Activated gamma-delta T cell (primary cell): ENCODE data around the gene SH3GL2.

Source experiments
- DNase-seq: peaks from one replicate; lab custom pipeline; 2025; lab: John Stamatoyannopoulos, UW

Gene SH3GL2

DNA sequence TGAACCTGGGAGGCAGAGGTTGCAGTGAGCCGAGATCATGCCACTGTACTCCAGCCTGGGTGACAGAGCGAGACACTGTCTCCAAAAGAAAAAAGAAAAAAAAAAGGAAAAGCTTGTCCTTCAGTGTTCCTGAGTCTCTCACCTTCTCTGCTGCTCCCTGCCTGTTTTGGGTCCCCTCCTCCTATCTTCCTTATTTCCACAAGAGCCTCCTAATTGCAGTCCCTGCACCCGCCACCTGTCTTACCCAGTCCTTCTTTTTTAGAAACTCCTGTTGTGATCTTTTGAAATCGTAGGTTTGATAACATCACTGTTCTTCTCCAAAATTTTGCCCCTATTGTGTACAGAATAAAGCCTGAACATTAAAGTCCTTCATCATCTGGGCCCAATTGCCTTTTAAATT lies 234.9 kb downstream of the SH3GL2 start:
- no peak for DNase-seq

DNA sequence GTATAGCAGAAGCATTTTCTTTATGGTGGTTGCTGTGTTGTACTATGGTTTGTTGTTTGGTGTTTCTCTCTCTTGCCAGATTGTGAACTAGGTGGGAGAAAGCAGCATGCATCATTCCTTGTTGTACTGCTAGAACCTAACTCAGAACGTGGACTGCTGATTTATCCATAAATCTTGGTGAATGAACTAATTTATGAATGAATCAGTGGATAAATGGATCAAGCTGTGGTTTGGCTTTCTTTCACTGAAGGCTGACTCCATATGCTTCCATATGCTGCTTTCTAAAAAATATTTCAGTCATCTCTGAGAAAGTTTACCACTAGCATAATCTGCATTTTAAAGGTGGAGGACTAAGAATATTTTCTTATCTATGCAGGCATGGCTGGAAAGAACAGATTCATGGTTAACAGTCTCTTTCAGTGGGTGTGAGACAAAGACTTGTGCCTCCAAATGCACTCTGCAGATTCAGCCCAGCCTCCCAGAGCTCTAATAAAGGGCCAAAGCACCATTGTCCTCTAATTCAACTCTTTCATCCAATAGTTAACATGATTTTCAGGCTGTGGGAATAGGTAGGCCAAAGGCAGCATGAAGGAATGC lies 237.7 kb downstream of the SH3GL2 start:
- DNase-seq = no peak

DNA sequence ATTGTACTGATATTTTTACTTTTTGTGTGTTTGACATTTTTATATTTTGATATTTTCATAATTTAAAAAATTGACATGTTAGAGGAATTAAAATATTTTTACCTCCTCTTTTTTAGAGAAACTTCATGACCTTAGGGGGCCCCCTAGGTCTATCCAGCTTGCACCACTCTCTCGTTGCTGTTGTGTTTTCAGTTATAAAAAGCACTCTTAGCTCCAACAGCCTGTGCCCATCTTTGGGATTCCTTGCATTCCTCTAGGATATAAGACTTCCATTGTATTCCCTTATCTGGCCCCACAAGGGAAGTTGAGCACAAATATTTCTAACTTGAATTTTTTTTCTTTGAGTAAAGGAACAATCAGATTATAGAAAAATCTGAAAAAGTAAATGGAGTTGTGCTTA lies 245.3 kb downstream of the SH3GL2 start:
- DNase-seq = no peak

DNA sequence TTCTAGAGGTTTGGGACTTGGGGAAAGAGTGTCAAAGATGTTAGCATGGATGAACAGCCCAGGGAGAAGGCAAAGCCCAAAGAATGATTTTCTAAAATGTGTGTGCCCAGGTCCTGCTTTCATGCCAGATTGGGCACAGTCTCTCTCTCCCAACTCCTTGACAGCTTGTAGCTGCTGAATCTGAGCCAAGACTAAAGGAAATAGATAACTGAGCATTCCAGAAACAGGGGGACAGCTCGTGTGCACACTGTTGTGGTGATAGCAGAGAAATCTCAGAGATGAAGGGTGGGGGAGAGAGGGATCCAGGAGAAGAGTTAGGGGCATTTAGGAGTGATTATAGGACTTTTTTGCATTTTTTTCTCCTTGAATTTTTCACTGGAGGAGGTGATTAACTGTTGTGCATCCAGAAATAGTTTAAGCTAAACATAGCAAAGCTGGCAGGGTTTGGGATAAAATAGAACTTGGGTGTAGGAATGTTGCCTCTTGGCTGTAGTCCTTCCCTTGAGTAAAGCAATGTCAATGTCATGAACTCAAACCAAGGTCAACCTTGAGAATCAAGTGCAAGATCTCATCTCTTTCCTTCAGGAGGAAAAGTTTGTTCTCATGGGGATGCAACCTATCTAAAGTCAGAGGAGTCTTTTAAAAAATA lies 245.9 kb downstream of the SH3GL2 start:
- no peak for DNase-seq

DNA sequence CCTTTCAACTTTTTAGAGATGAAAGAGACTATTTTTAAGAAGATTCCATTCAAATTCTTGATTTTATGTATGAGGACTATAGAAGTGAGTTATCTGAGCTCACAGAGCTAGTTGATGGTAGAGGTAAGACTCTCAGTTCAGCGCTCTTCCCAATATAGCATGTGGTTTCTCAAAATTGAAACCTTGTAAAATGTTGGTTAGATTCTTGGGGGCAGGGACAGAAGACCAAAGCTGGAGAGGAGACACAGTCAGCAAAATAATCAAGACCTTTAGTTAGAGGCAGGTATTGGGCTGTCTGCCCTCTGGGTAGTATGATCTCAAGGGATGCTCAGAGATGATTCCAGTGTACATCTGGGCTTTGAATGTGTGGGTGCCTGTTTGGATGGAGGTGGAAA lies 246.4 kb downstream of the SH3GL2 start:
- DNase-seq = no peak

DNA sequence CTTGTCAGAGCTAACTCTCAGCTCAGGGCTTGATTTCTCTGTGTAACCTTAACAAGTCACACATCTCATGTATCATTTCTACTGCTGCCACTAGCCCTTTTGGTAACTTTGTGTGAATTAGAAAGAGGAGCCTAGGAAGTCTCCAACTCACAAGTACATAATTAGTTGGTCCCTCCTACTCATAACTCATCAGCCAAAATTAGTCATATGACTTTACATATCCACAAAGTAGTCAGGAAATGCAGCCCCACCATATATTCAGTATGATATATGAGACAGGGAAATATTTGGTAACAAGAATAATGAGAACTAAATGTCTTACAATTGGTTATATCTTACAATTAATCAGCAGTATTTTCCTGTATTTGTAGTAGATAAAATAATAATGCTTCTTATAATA lies 250.2 kb downstream of the SH3GL2 start:
- DNase-seq = no peak

DNA sequence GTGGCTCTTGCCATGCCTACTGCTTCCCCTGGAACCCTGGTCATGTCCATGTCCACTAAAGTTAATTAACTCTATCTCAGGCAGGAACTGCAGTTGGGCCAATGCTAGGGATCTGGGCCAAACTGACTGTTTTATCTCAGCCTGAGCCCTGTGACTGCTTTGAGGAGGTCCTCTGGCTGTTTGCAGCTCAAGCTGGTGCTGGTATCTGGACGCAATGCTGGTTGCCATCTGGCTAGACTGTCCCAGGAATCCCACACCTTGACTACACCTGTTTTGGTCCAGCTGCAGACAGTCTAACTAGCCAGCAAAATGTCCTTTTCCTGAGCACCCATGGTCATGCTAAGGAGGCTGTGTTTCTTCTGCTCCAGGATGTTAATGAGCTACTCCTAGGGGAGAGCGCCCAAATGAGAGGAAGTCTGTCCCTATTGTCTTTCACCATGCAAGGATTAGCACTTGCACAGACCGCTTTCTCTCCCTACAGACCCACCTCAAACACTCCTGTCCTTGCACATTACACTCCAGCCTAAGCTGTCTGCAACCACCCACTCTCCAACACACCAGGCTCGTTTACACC lies 251.0 kb downstream of the SH3GL2 start:
- DNase-seq = no peak

DNA sequence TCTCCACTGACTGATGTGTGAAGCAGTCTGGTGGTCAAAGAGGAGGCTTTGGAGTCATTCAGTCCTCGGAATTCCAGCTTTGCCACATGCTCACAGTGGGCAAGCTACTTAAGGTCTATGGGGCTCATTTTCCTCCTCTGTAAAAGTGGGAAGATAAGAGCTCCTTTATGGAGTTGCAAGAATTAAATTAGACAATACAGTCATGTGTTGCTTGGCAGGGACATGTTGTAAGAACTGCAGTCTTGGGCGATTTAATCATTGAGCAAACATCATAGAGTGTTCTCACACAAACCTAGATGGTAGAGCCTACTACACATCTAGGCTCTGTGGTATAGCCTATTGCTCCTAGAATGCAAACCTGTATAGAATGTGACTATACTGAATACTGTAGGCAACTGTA lies 253.9 kb downstream of the SH3GL2 start:
- no peak for DNase-seq

DNA sequence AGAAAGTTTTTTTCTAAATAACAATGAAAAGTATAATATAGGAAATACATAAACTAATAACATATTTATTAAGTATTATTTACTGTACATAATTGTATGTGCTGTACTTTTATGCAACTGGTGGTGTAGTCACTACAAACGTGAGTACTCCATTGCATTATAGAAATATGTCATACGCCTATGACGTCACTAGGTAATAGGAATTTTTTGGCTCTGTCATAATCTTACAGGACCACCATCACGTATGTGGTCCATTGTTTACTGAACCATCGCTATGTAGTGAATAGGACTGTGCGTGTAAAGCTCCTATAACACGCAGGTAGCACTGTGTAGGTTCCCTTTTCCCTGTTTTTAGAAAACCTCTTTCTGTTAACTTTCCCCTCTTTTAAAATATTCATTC lies 255.0 kb downstream of the SH3GL2 start:
- no peak for DNase-seq

DNA sequence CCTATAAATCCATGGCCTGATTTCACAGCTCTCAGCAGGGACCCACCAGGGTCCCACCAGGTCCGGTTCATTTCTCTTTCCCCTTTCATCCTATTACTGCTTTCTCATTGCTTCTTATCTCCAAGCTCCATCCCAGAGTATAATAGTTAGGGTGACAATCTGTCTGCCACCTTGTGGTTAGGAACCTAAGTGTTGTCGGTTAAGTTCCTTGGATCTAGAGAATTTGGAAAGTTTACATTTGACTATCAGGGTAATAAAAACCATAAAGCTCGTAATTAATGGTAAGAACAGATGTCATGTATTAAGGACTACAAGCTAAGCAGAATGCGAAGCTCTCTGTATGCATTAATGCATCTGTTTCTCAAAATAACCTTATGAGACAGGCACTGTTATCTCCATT lies 259.1 kb downstream of the SH3GL2 start:
- no peak for DNase-seq

DNA sequence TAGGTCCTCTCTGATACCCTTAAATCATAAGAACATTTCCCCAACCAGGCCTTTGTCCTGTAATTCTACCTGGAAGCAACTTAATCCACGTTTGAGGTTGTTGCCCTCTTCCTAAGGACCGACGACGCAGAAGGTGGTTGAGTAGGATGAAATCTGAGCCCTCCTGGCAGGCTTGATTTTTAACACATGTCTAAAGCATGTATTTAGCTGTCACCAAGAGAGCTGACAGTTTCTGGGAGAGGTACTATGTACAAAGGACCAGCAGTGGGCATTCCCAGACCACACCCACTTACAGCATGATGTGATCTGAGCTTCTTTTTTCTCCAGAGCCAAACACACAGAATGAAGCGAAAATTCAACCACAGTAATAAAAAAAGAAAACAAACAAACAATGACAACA lies 260.9 kb downstream of the SH3GL2 start:
- no peak for DNase-seq

DNA sequence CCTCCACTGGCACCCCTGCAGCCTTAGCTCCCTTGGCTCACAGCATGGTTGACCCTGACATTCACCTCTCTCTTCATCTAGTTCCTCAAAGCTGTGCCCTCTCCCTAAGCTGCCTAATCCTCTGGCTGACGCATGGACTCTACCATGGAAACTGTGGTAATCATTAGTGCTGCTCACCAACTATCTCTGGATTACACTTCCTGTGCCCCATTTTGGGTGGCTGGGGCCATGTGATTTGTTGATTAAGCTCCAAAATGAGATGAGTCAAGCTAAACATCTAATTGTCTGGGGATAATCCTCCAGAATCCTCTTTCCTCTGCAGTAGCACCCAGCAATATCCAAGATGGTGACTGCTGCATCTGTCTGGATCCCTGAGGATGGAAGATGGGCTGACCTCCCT lies 264.4 kb downstream of the SH3GL2 start:
- DNase-seq = no peak
